Fibroblast of the aortic adventitia (primary cell): ENCODE results near the gene VEGFB. TPM values are rescaled to one million over a fixed set of nuclear protein-coding genes. Genes with fewer than 3 reads are reported as not detected.

Experiments used
- DNase-seq: peaks from one replicate; pipeline ENCODE4 v3.0.0-alpha.2; 2010; ENCODE audit warnings: low read depth
- H3K4me3 ChIP-seq: 2 replicates; pipeline ENCODE4 v1.5.1; 2011; ENCODE audit warnings: low read depth, mild to moderate bottlenecking, control low read depth, low read length, moderate library complexity
- total RNA-seq: library from RNA; depleted of rRNA; stranded (reverse); fragments of >200 nt; gene quantifications from 2 replicates; pipeline ENCODE4 v1.2.3, GENCODE V29; 2012; ENCODE audit warnings: low replicate concordance
- TF ChIP-seq, protein P1 (sequence below): IDR thresholded peaks from 2 replicates; pipeline ENCODE4 v1.5.1; 2011; ENCODE audit warnings: mild to moderate bottlenecking, low read length, control low read depth, inconsistent platforms; ENCODE audit not compliant: insufficient read depth

VEGFB gene
- total RNA-seq, 1 donor: 37.5 TPM

DNA sequence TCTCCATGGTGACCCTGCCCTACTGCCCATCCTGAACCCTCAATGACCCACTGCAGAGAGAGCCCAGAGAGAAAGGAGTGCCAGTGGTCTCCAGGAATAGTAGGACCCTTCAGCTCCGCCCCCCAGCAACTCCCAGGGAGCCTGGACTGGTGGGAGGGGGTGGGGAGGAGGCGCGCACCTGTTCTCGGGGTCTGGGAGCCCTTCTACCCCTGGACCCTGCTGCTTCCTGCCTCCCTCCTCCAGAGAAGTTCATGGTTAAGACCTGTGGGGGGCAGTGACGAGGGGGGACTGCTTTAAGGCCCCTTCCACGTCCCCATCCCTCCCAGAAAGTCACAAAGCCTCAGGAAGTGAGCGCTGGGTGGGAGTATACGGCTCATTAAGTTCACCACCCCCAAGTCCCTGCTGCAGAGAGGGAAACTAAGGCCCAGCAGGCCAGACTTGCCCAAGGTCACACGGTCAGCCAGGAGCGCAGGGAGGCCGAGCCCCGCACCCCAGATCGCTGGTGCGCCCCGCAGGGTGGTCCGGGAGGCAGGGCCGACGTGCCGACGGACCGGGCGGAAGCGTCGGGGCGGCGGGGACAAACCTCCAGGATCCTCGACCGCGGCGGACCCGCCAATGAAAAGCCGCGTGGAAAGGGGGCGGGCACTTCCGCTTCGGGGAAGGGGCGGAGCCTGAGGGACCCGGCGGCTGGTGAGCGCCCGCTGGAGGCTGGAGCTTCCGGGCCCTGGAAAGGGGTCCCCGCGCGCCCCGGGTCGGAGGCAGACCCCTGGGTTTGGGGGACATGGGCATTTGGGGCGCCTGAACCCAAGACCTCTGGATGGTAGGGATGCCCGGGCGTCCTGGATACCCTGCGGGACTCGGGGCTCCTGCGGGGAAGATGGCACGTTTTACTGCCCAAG lies 8.5 kb upstream of the VEGFB start, which contains the start of the genes NUDT22 and TRPT1:
Gene NUDT22, plus strand, starts transcription at position 667 of the 899 bp plus-strand sequence. CDS start 379 bp downstream, outside the sequence.
Gene TRPT1, minus strand, starts transcription at position 579 of the 899 bp plus-strand sequence. Its CDS starts 326 bp downstream, at position 253.
- H3K4me3 ChIP-seq: peak within 1 kb of the TSS; percentile 90
- TF ChIP-seq, protein P1, sequence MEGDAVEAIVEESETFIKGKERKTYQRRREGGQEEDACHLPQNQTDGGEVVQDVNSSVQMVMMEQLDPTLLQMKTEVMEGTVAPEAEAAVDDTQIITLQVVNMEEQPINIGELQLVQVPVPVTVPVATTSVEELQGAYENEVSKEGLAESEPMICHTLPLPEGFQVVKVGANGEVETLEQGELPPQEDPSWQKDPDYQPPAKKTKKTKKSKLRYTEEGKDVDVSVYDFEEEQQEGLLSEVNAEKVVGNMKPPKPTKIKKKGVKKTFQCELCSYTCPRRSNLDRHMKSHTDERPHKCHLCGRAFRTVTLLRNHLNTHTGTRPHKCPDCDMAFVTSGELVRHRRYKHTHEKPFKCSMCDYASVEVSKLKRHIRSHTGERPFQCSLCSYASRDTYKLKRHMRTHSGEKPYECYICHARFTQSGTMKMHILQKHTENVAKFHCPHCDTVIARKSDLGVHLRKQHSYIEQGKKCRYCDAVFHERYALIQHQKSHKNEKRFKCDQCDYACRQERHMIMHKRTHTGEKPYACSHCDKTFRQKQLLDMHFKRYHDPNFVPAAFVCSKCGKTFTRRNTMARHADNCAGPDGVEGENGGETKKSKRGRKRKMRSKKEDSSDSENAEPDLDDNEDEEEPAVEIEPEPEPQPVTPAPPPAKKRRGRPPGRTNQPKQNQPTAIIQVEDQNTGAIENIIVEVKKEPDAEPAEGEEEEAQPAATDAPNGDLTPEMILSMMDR: peak; percentile 29
- peak; percentile 66 for DNase-seq

DNA sequence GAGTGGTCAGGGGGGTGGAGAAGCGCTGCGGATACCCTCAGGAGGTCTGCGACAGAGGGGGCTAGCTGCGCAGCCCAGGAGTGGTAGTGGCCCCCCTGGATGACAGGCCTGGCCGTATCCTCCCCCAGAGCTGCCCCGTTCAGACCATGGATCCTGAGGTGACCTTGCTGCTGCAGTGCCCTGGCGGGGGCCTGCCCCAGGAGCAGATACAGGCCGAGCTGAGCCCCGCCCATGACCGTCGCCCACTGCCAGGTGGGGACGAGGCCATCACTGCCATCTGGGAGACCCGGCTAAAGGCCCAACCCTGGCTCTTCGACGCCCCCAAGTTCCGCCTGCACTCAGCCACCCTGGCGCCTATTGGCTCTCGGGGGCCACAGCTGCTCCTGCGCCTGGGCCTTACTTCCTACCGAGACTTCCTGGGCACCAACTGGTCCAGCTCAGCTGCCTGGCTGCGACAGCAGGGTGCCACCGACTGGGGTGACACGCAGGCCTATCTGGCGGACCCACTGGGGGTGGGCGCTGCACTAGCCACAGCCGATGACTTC lies 7.8 kb upstream of the VEGFB start:
- no peak for DNase-seq
- TF ChIP-seq, protein P1: no peak
- H3K4me3 ChIP-seq: peak overlapping the region; percentile 90

DNA sequence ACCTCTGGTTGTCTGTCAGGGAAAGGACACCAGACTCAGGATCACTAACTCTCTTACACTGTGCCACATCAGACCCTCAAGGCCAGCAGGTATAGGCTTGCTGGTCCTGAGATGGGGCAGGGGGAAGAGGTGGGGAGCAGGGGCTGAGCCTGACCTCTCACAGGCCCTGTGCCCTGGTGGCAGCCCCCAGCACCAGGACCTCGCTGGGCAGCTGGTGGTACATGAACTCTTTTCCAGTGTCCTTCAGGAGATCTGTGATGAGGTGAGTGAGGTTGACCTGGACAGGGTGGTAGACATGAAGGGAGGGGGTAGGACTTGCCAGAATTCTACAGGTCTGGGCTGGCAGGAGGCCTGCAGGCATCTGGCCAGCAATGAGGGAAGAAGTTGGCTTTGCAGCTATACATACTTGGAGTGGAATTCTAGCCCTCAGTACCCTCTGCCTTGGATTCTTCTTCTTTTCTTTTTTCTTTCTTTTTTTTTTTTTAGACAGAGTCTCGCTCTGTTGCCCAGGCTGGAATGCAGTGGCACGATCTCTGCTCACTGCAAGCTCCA lies 6.9 kb upstream of the VEGFB start:
- DNase-seq: no peak
- TF ChIP-seq, protein P1: no peak
- peak overlapping the region; percentile 90 for H3K4me3 ChIP-seq

DNA sequence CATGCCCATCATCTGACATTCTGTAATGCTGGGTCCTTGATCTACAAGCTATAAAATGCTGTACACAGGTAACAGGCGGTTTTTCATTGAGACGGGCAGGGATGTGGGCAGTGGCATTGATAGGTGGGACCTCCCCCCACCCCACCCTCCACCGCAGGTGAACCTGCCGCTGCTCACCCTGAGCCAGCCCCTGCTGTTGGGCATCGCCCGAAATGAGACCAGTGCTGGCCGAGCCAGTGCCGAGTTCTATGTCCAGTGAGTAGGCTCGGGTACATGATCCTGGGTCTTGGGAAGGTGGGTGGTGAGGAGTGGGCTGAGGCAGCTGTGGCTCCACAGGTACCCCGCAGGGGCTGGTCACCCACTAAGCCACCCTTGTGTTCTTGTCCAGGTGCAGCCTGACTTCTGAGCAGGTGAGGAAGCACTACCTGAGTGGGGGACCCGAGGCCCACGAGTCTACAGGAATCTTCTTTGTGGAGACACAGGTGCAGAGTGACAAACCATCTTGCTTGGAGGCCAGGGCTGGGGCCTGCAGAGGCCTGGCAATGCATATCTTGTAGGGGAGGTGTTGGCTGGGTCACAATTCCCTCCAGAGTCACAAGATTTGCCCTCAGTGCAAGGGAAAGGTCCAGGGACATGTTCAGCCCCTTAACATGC lies 5.2 kb upstream of the VEGFB start:
- TF ChIP-seq, protein P1: no peak
- H3K4me3 ChIP-seq: peak overlapping the region; percentile 76
- no peak for DNase-seq

DNA sequence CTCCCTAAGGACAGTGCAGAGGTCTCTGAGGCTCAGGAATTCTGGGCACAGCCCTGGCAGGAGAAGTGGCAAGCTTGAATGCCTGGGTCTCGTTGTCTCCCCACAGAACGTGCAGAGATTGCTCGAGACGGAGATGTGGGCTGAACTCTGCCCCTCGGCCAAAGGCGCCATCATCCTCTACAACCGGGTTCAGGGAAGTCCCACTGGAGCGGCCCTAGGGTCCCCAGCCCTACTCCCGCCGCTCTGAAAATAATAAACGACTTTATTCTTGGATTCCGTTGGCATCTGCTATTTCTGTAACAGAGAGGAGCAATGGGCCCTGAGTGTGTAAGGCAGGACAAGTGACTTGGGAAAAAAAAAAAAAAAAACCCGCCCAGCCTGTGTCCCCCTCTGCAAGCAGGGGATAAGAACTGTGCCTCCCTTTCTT lies 4.6 kb upstream of the VEGFB start:
- TF ChIP-seq, protein P1: no peak
- peak overlapping the region; percentile 76 for H3K4me3 ChIP-seq
- DNase-seq: no peak

DNA sequence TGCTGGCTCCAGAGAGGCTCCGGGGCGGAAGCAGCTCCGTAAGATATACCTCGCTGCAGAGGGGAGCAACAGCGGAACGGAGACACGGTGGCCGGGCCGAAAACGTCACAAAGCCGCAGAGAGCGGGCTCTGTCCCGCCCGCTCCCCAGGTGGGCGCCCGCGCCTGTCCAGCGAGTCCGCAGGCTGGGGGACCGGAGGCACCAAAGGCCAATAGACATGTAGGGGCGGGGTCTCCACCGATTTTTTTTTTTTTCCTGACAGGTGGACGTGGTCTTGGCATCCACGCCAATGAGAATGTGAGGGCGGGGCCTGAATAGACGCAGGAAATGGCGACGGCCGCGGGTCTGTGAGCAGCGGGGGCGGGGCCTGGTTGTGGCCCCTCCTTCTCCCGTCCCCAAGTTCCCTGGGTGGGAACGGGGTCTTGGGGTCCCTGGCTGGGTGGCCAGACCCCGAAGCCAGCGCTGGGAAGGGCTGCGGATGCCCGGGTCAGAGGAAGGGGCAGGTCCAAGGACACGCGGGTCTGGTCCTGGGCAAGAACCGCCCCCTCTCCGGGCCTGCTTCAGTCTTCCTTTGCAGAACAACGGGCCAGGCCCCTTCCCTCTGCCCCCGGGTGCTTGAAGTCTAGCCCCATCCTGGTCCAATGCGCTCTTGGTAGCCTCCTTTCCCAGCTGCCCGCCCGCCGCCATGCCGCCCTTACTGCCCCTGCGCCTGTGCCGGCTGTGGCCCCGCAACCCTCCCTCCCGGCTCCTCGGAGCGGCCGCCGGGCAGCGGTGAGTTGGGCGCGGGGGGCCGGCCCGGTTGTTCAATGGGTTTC lies 4.0 kb upstream of the VEGFB start, which contains the start of gene DNAJC4:
Gene DNAJC4, plus strand, starts transcription at position 378 of the 814 bp plus-strand sequence. Its CDS starts 307 bp downstream, at position 685.
- peak; percentile 77 for DNase-seq
- H3K4me3 ChIP-seq: peak within 1 kb of the TSS; percentile 76
- TF ChIP-seq, protein P1: no peak
